ENCODE data around the gene ACSF3. TPM values are rescaled to one million over a fixed set of nuclear protein-coding genes. Genes with fewer than 3 reads are reported as not detected.

The ACSF3 gene
- total and polyA plus RNA-seq, 2 of the 4 experiments (the other 2 are of a cell fraction) = 9.5 to 14.2 TPM

DNA sequence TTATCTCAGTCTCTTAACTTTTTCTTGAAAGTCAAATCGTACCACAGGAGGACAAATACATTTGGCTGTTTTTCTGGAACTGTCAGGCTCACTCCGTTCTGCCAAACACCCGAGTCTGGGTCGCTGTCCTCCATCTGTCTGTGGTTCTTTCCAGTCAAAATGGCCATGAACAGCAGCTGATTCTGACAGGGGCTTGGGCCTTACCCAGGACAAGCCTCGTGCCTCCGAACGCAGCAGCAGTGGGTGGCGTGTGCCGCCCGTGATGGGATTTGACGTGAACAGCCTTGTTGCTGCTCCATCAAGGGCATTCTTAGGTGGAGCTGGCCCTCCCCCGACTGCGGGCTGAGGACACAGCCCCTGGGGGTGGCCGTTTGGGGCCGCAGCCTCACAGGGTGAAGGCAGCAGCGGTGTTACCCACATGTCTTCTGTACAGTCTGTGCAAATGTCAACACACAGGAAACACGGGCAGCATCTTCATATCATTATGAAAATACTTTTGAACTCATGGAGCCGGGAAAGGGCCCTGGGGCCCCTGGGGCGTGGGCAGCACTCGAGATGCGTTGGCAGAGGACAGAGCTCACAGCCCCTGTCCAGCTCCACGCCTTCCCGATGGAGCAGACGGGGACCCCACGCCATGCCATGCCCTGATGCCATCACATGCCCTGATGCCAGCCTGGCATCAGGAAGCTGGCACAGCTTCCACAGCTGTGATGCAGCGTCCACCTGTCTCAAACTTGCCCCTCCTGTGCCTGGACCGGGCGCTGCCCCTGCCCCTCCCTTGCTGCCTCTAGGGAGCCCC, 8.6 kb upstream of the ACSF3 start (continued):
- TF ChIP-seq, protein P1, sequence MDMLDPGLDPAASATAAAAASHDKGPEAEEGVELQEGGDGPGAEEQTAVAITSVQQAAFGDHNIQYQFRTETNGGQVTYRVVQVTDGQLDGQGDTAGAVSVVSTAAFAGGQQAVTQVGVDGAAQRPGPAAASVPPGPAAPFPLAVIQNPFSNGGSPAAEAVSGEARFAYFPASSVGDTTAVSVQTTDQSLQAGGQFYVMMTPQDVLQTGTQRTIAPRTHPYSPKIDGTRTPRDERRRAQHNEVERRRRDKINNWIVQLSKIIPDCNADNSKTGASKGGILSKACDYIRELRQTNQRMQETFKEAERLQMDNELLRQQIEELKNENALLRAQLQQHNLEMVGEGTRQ (IDR thresholded peaks at IDR 0.05; ENCODE audit: low read depth, low read length) = no peak

DNA sequence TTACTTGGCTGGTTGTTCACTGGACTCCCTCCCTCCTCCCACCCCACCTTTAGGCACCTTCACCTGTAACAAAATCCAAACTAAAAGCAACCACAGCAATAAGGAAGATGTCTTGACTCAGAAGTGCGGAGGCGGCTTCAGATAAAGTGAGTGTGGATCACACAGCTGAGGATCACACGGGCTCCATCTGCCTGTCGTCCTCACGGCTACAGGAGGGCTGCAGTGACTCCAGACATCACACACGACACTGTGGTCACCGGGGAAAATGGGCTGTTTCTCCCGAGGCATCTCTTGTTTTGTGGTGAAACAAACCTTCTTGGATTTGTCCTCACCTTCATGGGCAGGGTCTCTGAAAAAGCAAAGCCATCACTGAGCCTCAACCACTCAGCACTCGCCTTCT, 7.9 kb upstream of the ACSF3 start:
- Histone ChIP-seq H2BK120ac (ENCODE audit: low read depth, low read length) (no peak overlapping the region), H4K8ac (ENCODE audit: low read depth in 2 of 2, low read length in 2 of 2) (no peak overlapping the region), H3K4me3 (ENCODE audit: insufficient read depth, low read depth, low read length) (no peak overlapping the region), H3K27me3 (ENCODE audit: control insufficient read depth, insufficient read depth, low read length) (peaks cover 55% of the 10 kb centered on the region), H2BK20ac (ENCODE audit: low read depth, low read length) (no peak overlapping the region), H3K9me3 (ENCODE audit: control insufficient read depth, insufficient read depth, low read length) (peaks cover 3% of the 10 kb centered on the region; the same call in 1 of the 2 replicates), H3K9ac (ENCODE audit: low read depth, low read length) (no peak overlapping the region), H2BK15ac (ENCODE audit: low read depth, low read length) (no peak overlapping the region), H2AK5ac (ENCODE audit: low read depth, low read length) (no peak overlapping the region), H3K4me1 (ENCODE audit: control insufficient read depth, insufficient read depth, low read length) (no peaks in the 10 kb centered on the region), H3K36me3 (ENCODE audit: control insufficient read depth, insufficient read depth, low read length) (no peaks in the 10 kb centered on the region), H4K20me1 (ENCODE audit: insufficient read depth, low read length) (no peaks in the 10 kb centered on the region), H3K14ac (replicated peaks; ENCODE audit: low read depth, low read length) (no peak overlapping the region), H2BK5ac (ENCODE audit: low read depth, low read length, poor library complexity, severe bottlenecking) (no peak overlapping the region), H3K23ac (ENCODE audit: low read depth, low read length) (no peak overlapping the region), H3K9me1 (ENCODE audit: insufficient read depth, low read length) (no peaks in the 10 kb centered on the region), H3K18ac (ENCODE audit: low read depth, low read length) (no peak overlapping the region), H4K91ac (ENCODE audit: insufficient read depth, low read depth, low read length) (no peak overlapping the region), H4K5ac (ENCODE audit: low read depth, low read length) (no peak overlapping the region), H3K56ac (ENCODE audit: extremely low read depth, insufficient read depth, low read length) (no peak overlapping the region), H3K27ac (ENCODE audit: insufficient read depth, low read length) (no peak overlapping the region), H3K4me2 (ENCODE audit: low read depth, low read length) (no peak overlapping the region), H2AFZ (replicated peaks; ENCODE audit: low read length, poor library complexity) (no peak overlapping the region), H3K79me1 (ENCODE audit: low read depth in 1 of 2, low read length in 2 of 2) (no peaks in the 10 kb centered on the region), H3K4ac (ENCODE audit: low read depth, low read length) (no peak overlapping the region), H2AK9ac (replicated peaks; ENCODE audit: low read depth, low read length, poor library complexity) (no peak overlapping the region)
- in situ Hi-C loops (cut with MboI; ENCODE audit: low sequenced_read_pairs) = no loop called here
- BruUV-seq (replicated peaks) = no TSS peak
- intact Hi-C loops (cut with micrococcal nuclease) = no loop called here
- 79% methylated on average over 5 of the region's 9 CpGs; no CpG with 5 or more reads in 1 of the 2 experiments for whole genome bisulfite sequencing, 2 experiments (ENCODE audit: extremely low coverage in 2 of 2, insufficient read length in 1 of 2)
- DNase-seq (no peak), ATAC-seq (ENCODE audit: low read depth) (no peak)
- dilution Hi-C loops (cut with HindIII; ENCODE audit: low sequenced_read_pairs, unreplicated experiment) = no loop called here
- ChIA-PET CTCF (no interaction called here), POLR2A (ENCODE audit: unreplicated experiment) (interaction anchor here (1.4 kb wide), 1 partner anchor 8 kb away, joined by 6 read pairs; the partner anchor contains the start of gene ACSF3)
- TF ChIP-seq CHD1 (IDR thresholded peaks at IDR 0.05; ENCODE audit: low read depth, low read length) (no peak), POLR2A (IDR thresholded peaks at IDR 0.05; ENCODE audit: low read depth, low read length) (no peak), NFE2L2 (IDR thresholded peaks at IDR 0.05; ENCODE audit: low read depth, low read length) (no peak), FOS (IDR thresholded peaks at IDR 0.05; ENCODE audit: low read depth, low read length) (no peak), MAZ (IDR thresholded peaks at IDR 0.05; ENCODE audit: borderline replicate concordance, low read depth, low read length) (no peak), RAD21 (IDR thresholded peaks at IDR 0.05; ENCODE audit: low read length) (no peak), MAFK (IDR thresholded peaks at IDR 0.05; ENCODE audit: low read depth, low read length) (no peak), SMC3 (IDR thresholded peaks at IDR 0.05; ENCODE audit: low read depth, low read length) (no peak)
- TF ChIP-seq, protein P2, sequence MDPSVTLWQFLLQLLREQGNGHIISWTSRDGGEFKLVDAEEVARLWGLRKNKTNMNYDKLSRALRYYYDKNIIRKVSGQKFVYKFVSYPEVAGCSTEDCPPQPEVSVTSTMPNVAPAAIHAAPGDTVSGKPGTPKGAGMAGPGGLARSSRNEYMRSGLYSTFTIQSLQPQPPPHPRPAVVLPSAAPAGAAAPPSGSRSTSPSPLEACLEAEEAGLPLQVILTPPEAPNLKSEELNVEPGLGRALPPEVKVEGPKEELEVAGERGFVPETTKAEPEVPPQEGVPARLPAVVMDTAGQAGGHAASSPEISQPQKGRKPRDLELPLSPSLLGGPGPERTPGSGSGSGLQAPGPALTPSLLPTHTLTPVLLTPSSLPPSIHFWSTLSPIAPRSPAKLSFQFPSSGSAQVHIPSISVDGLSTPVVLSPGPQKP (IDR thresholded peaks at IDR 0.05; ENCODE audit: borderline replicate concordance, low read depth, low read length) = no peak
- TF ChIP-seq, protein P3, sequence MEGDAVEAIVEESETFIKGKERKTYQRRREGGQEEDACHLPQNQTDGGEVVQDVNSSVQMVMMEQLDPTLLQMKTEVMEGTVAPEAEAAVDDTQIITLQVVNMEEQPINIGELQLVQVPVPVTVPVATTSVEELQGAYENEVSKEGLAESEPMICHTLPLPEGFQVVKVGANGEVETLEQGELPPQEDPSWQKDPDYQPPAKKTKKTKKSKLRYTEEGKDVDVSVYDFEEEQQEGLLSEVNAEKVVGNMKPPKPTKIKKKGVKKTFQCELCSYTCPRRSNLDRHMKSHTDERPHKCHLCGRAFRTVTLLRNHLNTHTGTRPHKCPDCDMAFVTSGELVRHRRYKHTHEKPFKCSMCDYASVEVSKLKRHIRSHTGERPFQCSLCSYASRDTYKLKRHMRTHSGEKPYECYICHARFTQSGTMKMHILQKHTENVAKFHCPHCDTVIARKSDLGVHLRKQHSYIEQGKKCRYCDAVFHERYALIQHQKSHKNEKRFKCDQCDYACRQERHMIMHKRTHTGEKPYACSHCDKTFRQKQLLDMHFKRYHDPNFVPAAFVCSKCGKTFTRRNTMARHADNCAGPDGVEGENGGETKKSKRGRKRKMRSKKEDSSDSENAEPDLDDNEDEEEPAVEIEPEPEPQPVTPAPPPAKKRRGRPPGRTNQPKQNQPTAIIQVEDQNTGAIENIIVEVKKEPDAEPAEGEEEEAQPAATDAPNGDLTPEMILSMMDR (conservative IDR thresholded peaks at IDR 0.05; ENCODE audit: low read depth, low read length) = no peak
- TF ChIP-seq, protein P1 (IDR thresholded peaks at IDR 0.05; ENCODE audit: low read depth, low read length) = no peak
